Stimulated activated naive CD8-positive, alpha-beta T cell treated with anti-CD3 and anti-CD28 coated beads, Interleukin-15, amount 100 ng/mL, for 72 hours (primary cell): ENCODE results near the gene CHMP2A.
"Not testable (repeated sequence)": the region's sequence is repeated elsewhere in the genome, so short reads cannot be mapped to it uniquely, and the experiment has no call there.

Experiments used
- ATAC-seq: fragments of 150-1000 bp; cut with Tn5 transposase; 2 replicates; pipeline ENCODE4 v1.10.0; 2021; ENCODE audit warnings: mild to moderate bottlenecking, moderate library complexity
- DNase-seq, 2 donors: peaks; one replicate each; pipeline ENCODE4 v3.0.0; 2021 to 2022
- H3K27ac Mint-ChIP-seq, 2 donors: one replicate each; pipeline ENCODE4 v1.8.0; 2022; ENCODE audit warnings: mild to moderate bottlenecking in 2 of 2, mixed read lengths in 2 of 2, moderate library complexity in 2 of 2
- H3K27me3 Mint-ChIP-seq: one replicate; pipeline ENCODE4 v1.8.0; 2022; ENCODE audit warnings: mixed read lengths
- H3K4me1 Mint-ChIP-seq: one replicate; pipeline ENCODE4 v1.8.0; 2022; ENCODE audit warnings: mild to moderate bottlenecking, mixed read lengths
- H3K4me3 Mint-ChIP-seq, 2 donors: one replicate each; pipeline ENCODE4 v1.8.0; 2022; ENCODE audit warnings: mild to moderate bottlenecking in 2 of 2, mixed read lengths in 2 of 2, moderate library complexity in 1 of 2
- H3K9me3 Mint-ChIP-seq, 2 donors: one replicate each; pipeline ENCODE4 v1.8.0; 2022; ENCODE audit warnings: mixed read lengths in 2 of 2

Gene CHMP2A

DNA sequence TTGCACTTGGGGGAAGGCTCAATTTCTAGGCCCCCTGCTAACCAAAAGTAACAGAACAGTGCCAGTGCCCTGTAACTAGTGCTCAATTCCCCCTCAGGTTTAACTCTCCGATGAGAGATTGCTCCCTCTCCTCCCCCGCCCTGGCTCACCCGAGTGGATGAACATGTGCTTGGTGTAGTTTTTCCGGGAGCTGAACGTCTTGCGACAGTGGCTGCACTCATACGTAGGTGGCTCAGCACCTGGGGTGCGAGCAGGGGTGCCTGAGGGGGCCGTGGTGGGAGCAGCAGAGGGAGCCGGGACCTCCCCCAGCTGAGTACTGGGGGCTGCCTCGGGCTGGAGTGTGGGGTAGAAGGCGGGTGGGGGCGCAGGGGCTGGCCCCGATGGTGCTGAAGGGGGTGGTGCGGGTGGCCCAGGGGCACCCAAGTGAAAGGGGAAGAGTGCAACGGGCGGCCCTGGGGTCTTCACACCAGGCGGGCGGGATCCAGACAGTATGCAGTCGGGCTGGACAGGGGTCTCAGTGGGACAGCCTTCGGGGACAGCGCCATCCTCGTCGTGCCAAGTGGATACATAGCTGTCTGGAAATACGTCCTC, 38.6 kb downstream of the CHMP2A start:
- H3K9me3 Mint-ChIP-seq: no peaks in the 10 kb centered on the region
- no peak for DNase-seq
- peak overlapping the region in 1 of 2 donors; percentile 88 for H3K27ac Mint-ChIP-seq
- peak overlapping the region in 1 of 2 donors; percentile 97 for H3K4me3 Mint-ChIP-seq
- H3K4me1 Mint-ChIP-seq: peaks cover 73% of the 10 kb centered on the region
- no peaks in the 10 kb centered on the region for H3K27me3 Mint-ChIP-seq
- no peak for ATAC-seq

DNA sequence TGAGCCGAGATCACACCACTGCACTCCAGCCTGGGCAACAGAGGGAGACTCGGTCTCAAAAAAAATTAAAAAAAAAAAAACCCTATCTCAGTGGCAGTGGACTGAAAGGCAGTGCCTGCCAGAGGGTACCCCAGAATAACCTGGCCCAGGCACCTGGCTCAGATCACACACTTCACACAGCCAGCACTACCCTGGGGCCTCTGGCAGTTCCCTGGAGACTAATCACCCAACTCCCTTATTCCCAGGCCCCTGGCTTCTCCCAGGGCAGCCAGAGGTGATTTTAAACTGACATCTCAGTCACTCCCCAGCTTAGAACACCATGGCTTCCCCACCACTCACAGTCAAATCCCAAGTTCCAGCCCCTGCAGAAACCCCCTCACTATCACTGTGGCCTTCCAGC, 39.6 kb downstream of the CHMP2A start:
- no peaks in the 10 kb centered on the region for H3K27me3 Mint-ChIP-seq
- peak overlapping the region; percentile 78 to 97 for H3K4me3 Mint-ChIP-seq
- DNase-seq: no peak
- peaks cover 68% of the 10 kb centered on the region for H3K4me1 Mint-ChIP-seq
- no peak for ATAC-seq
- H3K9me3 Mint-ChIP-seq: no peaks in the 10 kb centered on the region
- H3K27ac Mint-ChIP-seq: no peak overlapping the region

GRCh38 chr19:58514564-58515022, 40.3 kb downstream of the CHMP2A start:
- ATAC-seq: no peak
- no peak for DNase-seq
- Mint-ChIP-seq H3K9me3 (no peaks in the 10 kb centered on the region), H3K27ac (peak overlapping the region; percentile 94 to 96), H3K4me1 (peaks cover 63% of the 10 kb centered on the region), H3K27me3 (no peaks in the 10 kb centered on the region), H3K4me3 (peak overlapping the region; percentile 92 to 97)

DNA sequence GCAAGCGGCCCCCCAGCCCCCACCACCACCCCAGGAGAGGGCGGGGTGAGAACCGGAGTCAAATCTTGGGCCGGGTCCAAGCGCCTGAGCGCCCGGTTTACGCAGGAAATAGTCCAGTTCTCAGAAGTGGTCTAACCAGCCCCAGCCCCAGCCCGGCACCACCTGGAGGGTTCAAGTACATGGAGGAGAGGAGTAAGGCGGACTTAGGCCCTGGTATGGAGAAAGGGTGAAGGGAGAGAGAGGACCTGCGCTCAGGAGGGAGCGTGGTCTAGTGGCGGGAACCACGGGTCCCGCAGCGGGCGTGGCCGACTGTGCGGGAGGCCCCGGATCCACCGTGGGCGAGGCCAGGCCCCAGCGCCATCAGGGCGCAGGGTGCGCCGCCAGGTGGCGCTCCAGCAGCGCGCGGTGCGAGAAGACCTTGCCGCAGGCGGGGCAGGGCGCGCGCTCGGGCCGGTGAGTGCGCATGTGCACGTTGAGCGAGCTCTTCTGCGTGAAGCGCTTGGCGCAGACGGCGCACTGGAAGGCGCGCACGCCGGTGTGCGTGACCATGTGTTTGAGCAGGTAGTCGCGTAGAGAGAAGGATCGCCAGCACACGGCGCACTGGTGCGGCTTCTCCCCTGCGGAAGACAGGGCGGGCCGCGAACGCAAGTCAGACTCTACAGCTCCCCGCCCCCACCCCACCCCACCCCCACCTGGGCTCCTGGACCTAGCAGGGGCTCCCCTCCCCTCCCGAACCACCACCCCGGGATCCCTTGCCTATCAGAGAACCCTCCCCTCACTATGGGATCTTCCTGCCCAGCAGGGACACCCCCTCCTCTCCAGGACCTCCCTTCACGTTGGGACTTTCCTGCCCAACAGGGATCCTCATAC, 41.0 kb downstream of the CHMP2A start:
- Mint-ChIP-seq H3K9me3 (no peaks in the 10 kb centered on the region), H3K27me3 (no peaks in the 10 kb centered on the region), H3K4me3 (peak overlapping the region; percentile 92 to 97), H3K4me1 (peaks cover 60% of the 10 kb centered on the region), H3K27ac (peak overlapping the region; percentile 95 to 96)
- peak; percentile 92 for ATAC-seq
- peak; percentile 97 to 98 for DNase-seq

GRCh38 chr19:58513213-58513693, 41.7 kb downstream of the CHMP2A start:
- Mint-ChIP-seq H3K9me3 (peaks cover 0 to under 1% of the 10 kb centered on the region in 2 donors), H3K27ac (peak overlapping the region; percentile 28 to 95), H3K4me1 (peaks cover 53% of the 10 kb centered on the region), H3K4me3 (peak overlapping the region; percentile 92 to 97), H3K27me3 (no peaks in the 10 kb centered on the region)
- DNase-seq: no peak
- ATAC-seq: peak; percentile 2

DNA sequence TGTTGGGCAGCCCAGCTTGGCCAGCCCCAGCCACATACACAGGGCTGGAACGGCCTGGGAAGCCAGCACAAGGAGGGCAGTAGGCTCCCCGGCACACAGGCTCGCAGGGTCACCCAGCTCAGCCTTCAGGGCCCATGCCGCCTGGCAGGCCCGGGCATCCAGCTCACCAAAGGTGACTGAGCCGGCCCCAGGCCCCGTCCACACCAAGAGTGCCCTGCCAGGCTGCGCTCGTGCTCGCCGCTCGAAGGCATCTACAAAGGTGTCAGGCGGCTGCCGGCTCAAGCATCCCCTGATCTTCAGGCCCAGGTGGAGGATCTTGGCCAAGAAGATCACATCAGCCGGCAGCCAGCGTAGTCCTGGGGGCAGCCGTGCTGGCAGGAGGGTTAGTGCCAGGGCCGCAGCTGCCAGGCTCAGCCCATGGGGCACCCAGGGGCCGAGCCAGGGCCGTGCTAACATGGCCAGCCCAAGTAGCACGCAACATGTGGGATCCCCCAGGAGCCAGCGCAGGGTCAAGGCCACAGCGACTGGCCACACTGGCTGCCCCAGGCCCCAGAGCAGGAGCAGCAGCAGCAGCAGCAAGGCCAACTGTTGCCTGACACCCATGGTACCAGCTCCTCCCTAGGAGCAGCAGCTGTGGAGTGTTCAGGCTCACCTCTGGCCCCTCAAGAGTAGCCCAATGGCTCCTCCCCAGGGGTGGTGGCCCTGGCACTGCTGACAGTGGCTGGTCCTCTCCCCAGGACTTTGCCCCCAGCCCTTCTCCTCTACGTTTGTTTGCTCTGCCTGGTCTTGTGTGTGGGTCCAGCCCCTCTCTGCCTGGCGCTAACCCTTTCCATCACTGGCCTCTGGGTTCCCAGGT, 43.3 kb downstream of the CHMP2A start, which contains the start of gene SLC27A5:
SLC27A5 (minus strand) TSS at position 640 of the 856 bp plus-strand sequence; CDS start at position 603, 37 bp downstream.
- ATAC-seq: no peak
- Mint-ChIP-seq H3K4me1 (peaks cover 38% of the 10 kb centered on the region), H3K9me3 (peaks cover 4 to 12% of the 10 kb centered on the region in 2 donors), H3K27me3 (no peaks in the 10 kb centered on the region), H3K4me3 (no peak within 1 kb of the TSS), H3K27ac (peak within 1 kb of the TSS in 1 of 2 donors; percentile 74)
- DNase-seq: no peak

DNA sequence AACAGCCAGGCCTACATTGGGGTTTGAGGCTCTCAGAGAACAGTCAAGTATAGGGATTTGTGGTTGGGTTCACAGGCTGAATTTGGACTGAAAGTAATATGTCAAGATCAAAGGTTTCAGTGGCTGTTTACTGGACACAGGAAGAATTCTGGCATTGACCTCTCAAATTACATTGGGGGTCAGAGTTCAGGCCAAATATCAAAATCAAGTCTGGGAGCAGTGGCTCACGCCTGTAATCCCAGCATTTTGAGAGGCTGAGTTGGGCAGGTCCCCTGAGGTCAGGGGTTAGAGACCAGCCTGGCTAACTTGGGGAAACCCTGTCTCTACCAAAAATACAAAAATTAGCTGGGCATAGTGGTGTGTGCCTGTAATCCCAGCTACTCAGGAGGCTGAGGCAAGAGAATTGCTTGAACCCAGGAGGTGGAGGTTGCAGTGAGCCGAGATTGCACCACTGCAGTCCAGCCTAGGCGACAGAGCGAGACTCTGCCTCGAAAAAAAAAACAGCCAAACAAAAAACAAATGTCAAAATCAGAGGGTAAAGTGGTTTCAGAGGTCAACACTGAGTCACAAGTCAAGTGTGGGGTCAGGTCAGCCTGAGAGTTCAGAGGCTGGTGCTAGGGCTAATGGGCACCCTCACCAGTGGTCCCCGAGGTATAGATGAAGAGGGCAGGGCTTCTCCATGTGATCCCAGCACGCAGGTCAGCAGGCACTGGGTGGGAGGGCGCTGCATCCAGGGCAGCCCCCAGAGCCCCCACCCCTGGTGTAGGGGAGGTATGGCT, 44.6 kb downstream of the CHMP2A start:
- H3K27me3 Mint-ChIP-seq: no peaks in the 10 kb centered on the region
- DNase-seq (no peak), ATAC-seq (no peak)
- H3K27ac Mint-ChIP-seq: no peak overlapping the region
- peaks cover 4 to 12% of the 10 kb centered on the region in 2 donors for H3K9me3 Mint-ChIP-seq
- H3K4me3 Mint-ChIP-seq: no peak overlapping the region
- peaks cover 25% of the 10 kb centered on the region for H3K4me1 Mint-ChIP-seq

DNA sequence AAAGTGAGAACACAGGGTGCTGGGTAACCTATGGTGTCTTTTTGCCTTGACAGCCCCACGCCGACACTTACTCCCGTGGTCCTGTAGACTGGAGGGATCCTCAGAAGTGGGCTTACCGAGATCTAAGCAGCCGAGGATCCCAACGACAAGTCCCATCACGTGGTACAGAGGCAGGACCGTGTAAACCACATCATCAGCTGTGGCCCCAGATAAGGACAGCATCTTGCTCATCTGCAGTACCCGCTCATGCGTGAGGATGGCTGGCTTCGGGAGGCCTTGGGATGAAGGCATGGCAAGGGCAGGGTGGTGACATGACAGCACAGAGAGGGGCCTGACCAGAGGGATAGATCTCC, 45.2 kb downstream of the CHMP2A start:
- DNase-seq: no peak
- Mint-ChIP-seq H3K27me3 (no peaks in the 10 kb centered on the region), H3K27ac (no peak overlapping the region), H3K4me1 (peaks cover 19% of the 10 kb centered on the region), H3K9me3 (peaks cover 4 to 12% of the 10 kb centered on the region in 2 donors), H3K4me3 (no peak overlapping the region)
- no peak for ATAC-seq

DNA sequence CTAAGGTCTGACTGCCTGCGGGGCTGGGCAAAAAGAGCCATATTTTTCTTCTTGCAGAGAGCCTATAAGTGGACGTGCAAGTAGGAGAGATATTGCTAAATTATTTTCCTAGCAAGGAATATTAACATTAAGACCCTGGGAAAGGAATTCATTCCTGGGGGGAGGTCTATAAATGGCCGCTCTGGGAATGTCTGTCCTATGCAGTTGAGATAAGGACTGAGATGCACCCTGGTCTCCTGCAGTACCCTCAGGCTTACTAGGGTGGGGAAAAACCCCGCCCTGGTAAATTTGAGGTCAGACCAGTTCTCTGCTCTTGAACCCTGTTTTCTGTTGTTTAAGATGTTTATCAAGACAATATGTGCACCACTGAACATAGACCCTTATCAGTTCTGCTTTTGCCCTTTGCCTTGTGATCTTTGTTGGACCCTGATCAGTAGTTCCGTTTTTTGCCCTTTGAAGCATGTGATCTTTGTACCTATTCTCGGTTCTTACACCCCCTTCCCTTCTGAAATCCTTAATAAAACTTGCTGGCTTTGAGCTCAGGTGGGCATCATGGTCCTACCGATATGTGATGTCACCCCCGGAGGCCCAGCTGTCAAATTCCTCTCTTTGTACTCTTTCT, 47.2 kb downstream of the CHMP2A start:
- not testable (repeated sequence) for DNase-seq, ATAC-seq, H3K4me3 Mint-ChIP-seq, H3K4me1 Mint-ChIP-seq, H3K27me3 Mint-ChIP-seq
- H3K27ac Mint-ChIP-seq: peak overlapping the region in 1 of 2 donors; percentile 60
- peaks cover 4 to 12% of the 10 kb centered on the region in 2 donors for H3K9me3 Mint-ChIP-seq
